ENCODE results near the gene MTG2. TPM values are rescaled to one million over a fixed set of nuclear protein-coding genes. Genes with fewer than 3 reads are reported as not detected.
A peak's percentile ranks its signal among the peaks of the same experiment; 100 is the strongest.

The MTG2 gene
- total RNA-seq, 2 donors from 2014 or later: 30.4 to 46.7 TPM

GRCh38 chr20:62135573-62136266 lies 47.1 kb upstream of the MTG2 start:
- Histone ChIP-seq H3K36me3 (peaks cover 28% of the 10 kb centered on the region), H3K27me3 (no peaks in the 10 kb centered on the region), H3K9me3 (no peaks in the 10 kb centered on the region), H3K9ac (ENCODE audit: low read depth in 2 of 2, low read length in 2 of 2) (no peak overlapping the region), H3K27ac (no peak overlapping the region), H3K4me3 (no peak overlapping the region), H3K4me1 (no peaks in the 10 kb centered on the region)
- DNase-seq: no peak
- intact Hi-C loops (cut with DNase I): loop anchor here (5.0 kb wide), 2 partner anchors 73 to 123 kb away; no protein-coding TSS in a partner anchor
- TF ChIP-seq, protein P1, sequence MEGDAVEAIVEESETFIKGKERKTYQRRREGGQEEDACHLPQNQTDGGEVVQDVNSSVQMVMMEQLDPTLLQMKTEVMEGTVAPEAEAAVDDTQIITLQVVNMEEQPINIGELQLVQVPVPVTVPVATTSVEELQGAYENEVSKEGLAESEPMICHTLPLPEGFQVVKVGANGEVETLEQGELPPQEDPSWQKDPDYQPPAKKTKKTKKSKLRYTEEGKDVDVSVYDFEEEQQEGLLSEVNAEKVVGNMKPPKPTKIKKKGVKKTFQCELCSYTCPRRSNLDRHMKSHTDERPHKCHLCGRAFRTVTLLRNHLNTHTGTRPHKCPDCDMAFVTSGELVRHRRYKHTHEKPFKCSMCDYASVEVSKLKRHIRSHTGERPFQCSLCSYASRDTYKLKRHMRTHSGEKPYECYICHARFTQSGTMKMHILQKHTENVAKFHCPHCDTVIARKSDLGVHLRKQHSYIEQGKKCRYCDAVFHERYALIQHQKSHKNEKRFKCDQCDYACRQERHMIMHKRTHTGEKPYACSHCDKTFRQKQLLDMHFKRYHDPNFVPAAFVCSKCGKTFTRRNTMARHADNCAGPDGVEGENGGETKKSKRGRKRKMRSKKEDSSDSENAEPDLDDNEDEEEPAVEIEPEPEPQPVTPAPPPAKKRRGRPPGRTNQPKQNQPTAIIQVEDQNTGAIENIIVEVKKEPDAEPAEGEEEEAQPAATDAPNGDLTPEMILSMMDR (IDR thresholded peaks at IDR 0.05): no peak

DNA sequence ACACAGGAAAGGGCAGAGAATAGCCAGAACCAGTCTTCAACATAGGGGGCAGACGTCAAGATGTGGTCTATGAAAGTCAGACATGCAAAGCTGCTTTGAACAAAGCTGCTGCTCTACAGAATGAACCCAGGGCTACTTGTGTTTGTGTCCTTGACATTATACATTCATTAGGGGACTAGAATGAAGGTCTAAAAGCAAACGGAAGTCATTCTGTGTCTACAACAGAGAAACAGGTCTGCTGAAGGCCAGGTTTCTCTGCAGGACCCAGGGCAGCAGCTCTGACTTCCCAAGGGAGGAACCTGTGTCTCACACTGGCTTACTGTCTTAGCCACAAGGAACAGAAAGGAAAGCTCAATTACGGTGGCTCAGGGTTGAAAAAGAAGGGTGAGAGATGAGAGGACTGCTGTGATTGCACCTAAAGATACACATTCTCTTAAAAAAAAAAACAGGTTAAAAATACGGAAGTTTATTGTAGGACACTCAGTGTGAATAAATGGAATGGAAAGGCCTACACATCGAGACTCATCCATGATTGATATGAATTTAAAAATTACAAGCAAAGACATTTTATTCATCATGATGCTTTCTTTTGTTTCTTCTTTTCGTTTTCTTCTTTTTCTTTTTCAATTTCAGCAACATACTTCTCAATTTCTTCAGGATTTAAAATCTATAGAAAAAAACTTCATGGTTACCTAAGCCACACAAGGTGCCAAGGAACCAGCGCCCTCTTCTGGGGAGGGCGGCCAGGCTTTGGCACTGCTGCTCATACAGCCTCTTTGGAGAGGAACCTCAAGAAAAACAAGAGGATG lies 46.3 kb upstream of the MTG2 start:
- intact Hi-C loops (cut with DNase I): loop anchor here (5.0 kb wide), 2 partner anchors 74 to 124 kb away; no protein-coding TSS in a partner anchor
- Histone ChIP-seq H3K4me3 (no peak overlapping the region), H3K9ac (ENCODE audit: low read depth in 2 of 2, low read length in 2 of 2) (no peak overlapping the region), H3K27ac (no peak overlapping the region), H3K9me3 (no peaks in the 10 kb centered on the region), H3K36me3 (peaks cover 22% of the 10 kb centered on the region), H3K4me1 (peaks cover 6% of the 10 kb centered on the region), H3K27me3 (no peaks in the 10 kb centered on the region)
- peak; percentile 70 for DNase-seq
- TF ChIP-seq, protein P1 (IDR thresholded peaks at IDR 0.05): peak; percentile 70

DNA sequence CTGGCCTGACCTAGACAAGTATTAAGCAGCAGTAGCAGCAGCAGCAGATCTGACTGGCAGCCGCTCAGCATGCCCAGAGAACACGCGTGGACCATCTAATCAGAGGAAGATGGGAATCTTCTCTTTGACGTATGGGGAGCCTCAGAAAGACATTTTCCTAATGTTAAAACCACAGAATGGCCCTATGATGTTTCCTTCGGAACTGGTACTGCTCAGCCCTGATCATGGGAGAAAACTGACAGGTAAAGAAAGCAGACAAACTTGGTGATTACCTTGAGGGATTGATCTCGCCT lies 45.8 kb upstream of the MTG2 start:
- TF ChIP-seq, protein P1 (IDR thresholded peaks at IDR 0.05): no peak
- intact Hi-C loops (cut with DNase I): loop anchor here (5.0 kb wide), 2 partner anchors 75 to 125 kb away; no protein-coding TSS in a partner anchor
- H3K9ac ChIP-seq (ENCODE audit: low read depth in 2 of 2, low read length in 2 of 2): no peak overlapping the region
- no peak overlapping the region for H3K4me3 ChIP-seq
- DNase-seq: no peak
- peaks cover 11% of the 10 kb centered on the region for H3K4me1 ChIP-seq
- no peaks in the 10 kb centered on the region for H3K9me3 ChIP-seq
- peaks cover 17% of the 10 kb centered on the region for H3K36me3 ChIP-seq
- H3K27ac ChIP-seq: no peak overlapping the region
- no peaks in the 10 kb centered on the region for H3K27me3 ChIP-seq

DNA sequence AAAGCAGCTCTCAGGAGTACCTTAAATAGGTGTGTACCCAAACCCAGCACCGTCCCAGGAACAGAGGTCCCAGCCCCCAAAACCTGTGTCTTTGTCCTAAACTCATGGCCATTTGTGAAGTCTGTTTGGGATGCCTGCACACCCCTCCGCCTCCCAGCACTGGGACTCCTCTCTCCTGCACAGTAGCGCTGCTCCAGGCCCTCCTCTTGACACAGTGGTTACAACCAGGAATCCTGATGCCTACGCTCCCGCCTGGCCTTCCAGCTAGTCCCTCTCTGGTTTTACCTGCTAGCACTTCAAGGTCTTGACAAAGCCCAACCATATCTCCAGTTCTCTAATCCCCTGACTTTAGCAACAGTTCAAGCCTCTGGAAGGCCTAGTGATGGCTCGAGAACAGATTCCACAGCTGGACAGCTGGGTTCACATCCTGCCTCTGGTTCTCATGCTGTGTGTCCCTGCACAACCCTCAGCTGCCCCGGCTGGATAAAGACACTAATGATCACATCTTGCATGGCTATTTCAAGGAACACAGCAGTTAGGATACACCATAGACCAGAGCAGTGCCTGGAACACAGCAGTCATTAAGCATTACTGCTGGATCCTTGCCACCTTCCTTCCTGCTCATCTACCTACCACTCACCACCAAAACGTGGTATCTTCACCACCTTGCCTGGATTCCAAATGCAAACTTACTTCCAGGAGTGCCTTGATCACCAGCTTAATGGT lies 45.2 kb upstream of the MTG2 start:
- Histone ChIP-seq H3K27ac (no peak overlapping the region), H3K9me3 (no peaks in the 10 kb centered on the region), H3K4me1 (peaks cover 11% of the 10 kb centered on the region), H3K4me3 (no peak overlapping the region), H3K9ac (ENCODE audit: low read depth in 2 of 2, low read length in 2 of 2) (no peak overlapping the region), H3K36me3 (peaks cover 17% of the 10 kb centered on the region), H3K27me3 (no peaks in the 10 kb centered on the region)
- TF ChIP-seq, protein P1 (IDR thresholded peaks at IDR 0.05): no peak
- intact Hi-C loops (cut with DNase I): loop anchor here (5.0 kb wide), 2 partner anchors 75 to 125 kb away; no protein-coding TSS in a partner anchor
- no peak for DNase-seq

DNA sequence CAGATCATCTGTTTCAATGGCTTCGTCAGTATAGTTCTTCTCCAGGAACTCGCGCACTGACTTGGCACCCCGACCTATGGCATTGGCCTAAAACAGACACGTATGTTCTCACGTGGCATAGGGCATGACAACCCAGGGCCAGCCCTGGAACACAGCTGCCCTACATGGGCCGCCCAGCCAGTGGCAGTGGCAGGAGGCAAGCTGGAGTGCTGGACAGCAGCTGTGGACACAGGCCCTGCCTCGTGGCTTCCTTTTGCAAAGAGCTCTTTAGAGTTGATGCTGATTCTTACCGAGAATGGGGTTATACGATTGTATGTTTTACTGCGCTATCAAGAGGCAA lies 44.7 kb upstream of the MTG2 start:
- Histone ChIP-seq H3K9me3 (no peaks in the 10 kb centered on the region), H3K4me1 (peaks cover 11% of the 10 kb centered on the region), H3K36me3 (peaks cover 17% of the 10 kb centered on the region), H3K27me3 (no peaks in the 10 kb centered on the region), H3K4me3 (no peak overlapping the region), H3K27ac (no peak overlapping the region), H3K9ac (ENCODE audit: low read depth in 2 of 2, low read length in 2 of 2) (no peak overlapping the region)
- intact Hi-C loops (cut with DNase I): loop anchor here (5.0 kb wide), 2 partner anchors 76 to 126 kb away; no protein-coding TSS in a partner anchor
- DNase-seq: no peak
- TF ChIP-seq, protein P1 (IDR thresholded peaks at IDR 0.05): no peak
